ENCODE results near the gene TMEM258. TPM values are rescaled to one million over a fixed set of nuclear protein-coding genes. Genes with fewer than 3 reads are reported as not detected.

Gene TMEM258
- total and polyA plus RNA-seq, 8 donors, result 69.8 to 171 (median 94.4) TPM

DNA sequence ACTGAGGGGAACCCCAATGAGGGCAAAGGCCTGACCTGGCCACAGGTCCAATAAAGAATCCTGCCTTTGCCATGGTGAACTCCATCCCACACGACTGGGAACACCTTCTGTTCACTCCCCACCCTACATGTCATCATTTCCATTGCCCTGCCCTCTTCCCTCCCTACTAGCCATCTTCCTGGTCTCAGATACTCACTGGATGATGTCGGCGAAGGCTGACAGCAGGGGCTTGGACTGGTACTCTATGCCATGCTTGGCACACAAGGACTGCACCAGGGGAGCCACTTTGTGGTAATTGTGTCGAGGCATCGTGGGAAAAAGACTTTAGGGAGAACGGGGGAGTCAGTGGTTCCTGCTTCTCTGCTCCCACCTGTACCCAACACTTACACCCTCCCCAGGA lies 10.2 kb upstream of the TMEM258 start:
- ATAC-seq (no peak), FAIRE-seq (no peak), DNase-seq (peak in 1 of 6 donors; percentile 28)
- no peaks in the 10 kb centered on the region for H3K4me1 ChIP-seq
- H3K4me3 ChIP-seq, result no peak overlapping the region
- H3K9me3 ChIP-seq, result no peaks in the 10 kb centered on the region
- H3K36me3 ChIP-seq, result no peaks in the 10 kb centered on the region
- H3K27me3 ChIP-seq, result no peaks in the 10 kb centered on the region
- intact Hi-C loops (cut with DNase I), result loop anchor here (5.0 to 10.0 kb wide), 6 partner anchors 92 to 312 kb away; partner anchors contain the start of genes BEST1 (in 1 of the 3) and FADS3 (in 1 of the 3)
- H3K27ac ChIP-seq, result no peak overlapping the region
- WGBS, 2 donors, result 88 to 90% methylated on average over 6 of the region's 6 CpGs
- TF ChIP-seq, protein P1, sequence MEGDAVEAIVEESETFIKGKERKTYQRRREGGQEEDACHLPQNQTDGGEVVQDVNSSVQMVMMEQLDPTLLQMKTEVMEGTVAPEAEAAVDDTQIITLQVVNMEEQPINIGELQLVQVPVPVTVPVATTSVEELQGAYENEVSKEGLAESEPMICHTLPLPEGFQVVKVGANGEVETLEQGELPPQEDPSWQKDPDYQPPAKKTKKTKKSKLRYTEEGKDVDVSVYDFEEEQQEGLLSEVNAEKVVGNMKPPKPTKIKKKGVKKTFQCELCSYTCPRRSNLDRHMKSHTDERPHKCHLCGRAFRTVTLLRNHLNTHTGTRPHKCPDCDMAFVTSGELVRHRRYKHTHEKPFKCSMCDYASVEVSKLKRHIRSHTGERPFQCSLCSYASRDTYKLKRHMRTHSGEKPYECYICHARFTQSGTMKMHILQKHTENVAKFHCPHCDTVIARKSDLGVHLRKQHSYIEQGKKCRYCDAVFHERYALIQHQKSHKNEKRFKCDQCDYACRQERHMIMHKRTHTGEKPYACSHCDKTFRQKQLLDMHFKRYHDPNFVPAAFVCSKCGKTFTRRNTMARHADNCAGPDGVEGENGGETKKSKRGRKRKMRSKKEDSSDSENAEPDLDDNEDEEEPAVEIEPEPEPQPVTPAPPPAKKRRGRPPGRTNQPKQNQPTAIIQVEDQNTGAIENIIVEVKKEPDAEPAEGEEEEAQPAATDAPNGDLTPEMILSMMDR (IDR thresholded peaks at IDR 0.05), result no peak

DNA sequence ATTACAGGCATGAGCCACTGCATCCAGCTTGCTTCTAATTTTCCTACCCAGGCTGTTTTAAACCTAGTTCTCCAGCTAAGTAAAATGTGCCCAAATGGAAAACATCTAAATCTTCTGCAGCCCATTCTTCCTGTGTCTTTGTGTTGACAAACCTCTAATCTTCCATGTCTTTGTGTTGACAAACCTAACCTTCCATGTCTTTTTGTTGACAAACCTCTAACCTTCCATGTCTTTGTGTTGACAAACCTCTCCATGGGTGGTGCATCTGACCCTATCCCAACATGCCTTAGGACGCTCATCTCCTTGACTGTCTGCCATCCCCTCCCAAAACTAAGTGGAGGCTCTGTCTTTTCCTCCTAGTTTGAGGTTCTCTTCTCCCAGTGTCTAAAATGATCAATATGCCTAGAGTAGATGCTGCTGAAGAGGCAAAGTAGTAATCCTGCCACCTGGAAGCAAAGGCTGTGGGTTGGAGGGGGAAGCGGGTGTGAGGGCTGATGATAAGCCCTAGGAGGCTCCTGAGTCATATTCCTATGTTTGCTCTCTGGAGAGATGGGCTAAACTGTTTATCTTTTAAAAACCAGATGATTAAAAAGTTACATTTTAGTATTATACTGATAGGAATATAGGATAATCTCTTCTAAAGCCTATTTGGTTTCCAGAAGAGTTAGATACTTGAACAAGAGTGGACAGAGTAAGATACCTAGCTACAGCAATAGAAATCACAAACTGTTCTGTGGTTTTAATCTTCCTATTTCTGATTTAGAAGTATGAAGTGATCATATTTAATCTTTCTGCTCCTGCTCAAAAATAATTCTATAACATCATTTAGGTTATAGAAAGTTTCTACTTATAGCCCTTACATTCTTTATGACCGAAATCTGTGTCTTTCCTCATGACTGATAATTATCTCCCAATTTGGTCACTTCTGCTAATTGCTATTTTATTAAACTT lies 8.2 kb upstream of the TMEM258 start:
- ATAC-seq (no peak), FAIRE-seq (no peak), DNase-seq (no peak)
- no peak overlapping the region for H3K4me3 ChIP-seq
- no peaks in the 10 kb centered on the region for H3K27me3 ChIP-seq
- 90 to 92% methylated on average over 3 of the region's 3 CpGs for WGBS, 2 donors
- TF ChIP-seq, protein P1 (IDR thresholded peaks at IDR 0.05), result no peak
- H3K27ac ChIP-seq, result no peak overlapping the region
- no peaks in the 10 kb centered on the region for H3K4me1 ChIP-seq
- H3K9me3 ChIP-seq, result no peaks in the 10 kb centered on the region
- intact Hi-C loops (cut with DNase I), result loop anchor here (5.0 to 10.0 kb wide), 6 partner anchors 94 to 314 kb away; partner anchors contain the start of genes BEST1 (in 1 of the 3) and FADS3 (in 1 of the 3)
- H3K36me3 ChIP-seq, result no peaks in the 10 kb centered on the region

DNA sequence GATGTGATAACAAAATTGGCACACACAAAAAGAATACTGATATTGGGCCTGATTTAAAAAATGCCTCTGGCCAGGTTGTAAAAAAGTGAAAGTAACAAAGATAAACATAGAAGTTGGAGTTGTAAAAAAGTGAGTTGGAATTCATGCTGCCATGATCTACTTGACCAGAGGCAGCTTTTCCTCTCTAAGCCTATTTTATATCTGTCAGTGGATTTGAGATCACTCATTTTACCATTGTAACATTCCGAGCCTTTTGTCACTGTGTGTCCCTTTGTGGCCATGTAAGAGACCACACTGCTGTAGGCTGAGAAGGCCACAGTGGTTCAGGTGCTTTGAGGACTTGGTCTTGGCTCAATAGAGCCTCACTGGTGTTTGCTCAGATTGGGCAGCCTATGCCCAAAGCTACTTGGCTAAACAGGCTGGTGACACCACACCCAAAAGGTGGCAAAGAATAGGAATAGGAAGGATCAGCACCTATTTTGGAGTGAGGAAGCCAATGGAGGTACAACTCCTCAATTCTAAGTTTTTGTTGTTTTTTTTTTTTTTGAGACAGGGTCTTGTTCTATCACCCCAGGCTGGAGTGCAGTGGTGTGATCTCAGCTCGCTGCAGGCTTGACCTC lies 7.4 kb upstream of the TMEM258 start:
- FAIRE-seq, result no peak
- no peaks in the 10 kb centered on the region for H3K27me3 ChIP-seq
- no peaks in the 10 kb centered on the region for H3K4me1 ChIP-seq
- 100% methylated on average over 2 of the region's 2 CpGs for WGBS, 2 donors
- intact Hi-C loops (cut with DNase I), result loop anchor here (5.0 to 10.0 kb wide), 6 partner anchors 95 to 315 kb away; partner anchors contain the start of genes BEST1 (in 1 of the 3) and FADS3 (in 1 of the 3)
- H3K9me3 ChIP-seq, result no peaks in the 10 kb centered on the region
- no peaks in the 10 kb centered on the region for H3K36me3 ChIP-seq
- no peak for ATAC-seq
- no peak overlapping the region for H3K27ac ChIP-seq
- peak in 1 of 6 donors; percentile 16 for DNase-seq
- no peak overlapping the region for H3K4me3 ChIP-seq
- TF ChIP-seq, protein P1 (IDR thresholded peaks at IDR 0.05), result no peak

DNA sequence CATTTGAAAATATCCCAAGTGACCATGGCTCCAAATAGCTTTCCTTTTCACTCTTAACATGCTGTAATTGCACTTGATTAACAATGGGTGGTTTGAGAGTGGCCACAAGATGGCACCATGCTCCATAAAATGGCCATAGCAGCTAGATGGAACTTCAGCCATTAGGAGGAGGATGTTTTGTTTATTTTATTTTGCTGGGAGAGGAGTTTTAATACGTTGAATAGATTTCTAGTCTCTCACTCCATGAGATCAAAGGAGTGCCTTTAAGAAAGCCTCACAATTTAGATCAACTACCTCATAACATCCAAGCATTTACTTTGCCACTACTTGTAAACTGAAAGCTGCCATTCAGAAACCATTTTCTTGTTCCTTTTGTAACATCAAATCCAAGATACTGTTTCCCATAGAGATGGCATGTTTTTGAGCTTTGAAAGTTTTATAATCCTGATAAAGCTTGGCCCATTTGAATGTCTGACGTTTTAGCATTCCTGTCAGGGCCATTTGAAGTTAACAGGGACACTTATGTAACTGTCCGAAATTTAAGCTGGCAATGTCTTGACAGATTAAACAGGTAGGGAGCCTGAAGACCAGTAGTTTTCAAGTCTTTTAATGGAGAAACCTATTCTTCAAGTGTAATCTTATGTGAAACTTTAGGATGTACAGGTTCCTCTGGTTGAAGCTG lies 5.0 kb upstream of the TMEM258 start:
- H3K4me3 ChIP-seq, result no peak overlapping the region
- DNase-seq, result peak in 5 of 6 donors; percentile 57 to 81 (median 68)
- peak in 3 of 4 donors; percentile 50 to 60 (median 59) for ATAC-seq
- H3K27me3 ChIP-seq, result no peaks in the 10 kb centered on the region
- TF ChIP-seq, protein P1 (IDR thresholded peaks at IDR 0.05), result peak; percentile 53 to 72 (median 67)
- WGBS, 2 donors, result 18 to 21% methylated on average over 3 of the region's 3 CpGs
- H3K9me3 ChIP-seq, result no peaks in the 10 kb centered on the region
- H3K27ac ChIP-seq, result no peak overlapping the region
- no peaks in the 10 kb centered on the region for H3K36me3 ChIP-seq
- H3K4me1 ChIP-seq, result peaks cover 0 to 9% (median 0%) of the 10 kb centered on the region in 3 donors
- peak; percentile 9 for FAIRE-seq
- intact Hi-C loops (cut with DNase I), result no loop called here

Measured in pancreas (tissue), 10 donors.